Melanocyte of skin (primary cell): ENCODE results near the gene PWP1. TPM values are rescaled to one million over a fixed set of nuclear protein-coding genes. Genes with fewer than 3 reads are reported as not detected.

Experiments
- total RNA-seq, 2 donors: library from RNA; depleted of rRNA; stranded (reverse); fragments of >200 nt; gene quantifications; 2 replicates each; pipeline ENCODE4 v1.2.3, GENCODE V29; 2012

The PWP1 gene
- total RNA-seq: 10 to 100 TPM; 77.1 to 97.6 TPM

GRCh38 chr12:107685360-107686248, at the start of gene PWP1:
PWP1 (plus strand) TSS chr12:107685799; CDS start chr12:107685900, 101 bp downstream.

GRCh38 chr12:107760809-107761501, 75.4 kb downstream of the PWP1 start, which contains the start of gene PRDM4:
PRDM4 (minus strand) TSS chr12:107761137; CDS start chr12:107760515, 622 bp downstream.

Other genes with a start within 250 kb of the PWP1 start
- 10 to 100 TPM; 28.6 to 31.7 TPM for gene PRDM4, start 75.3 kb downstream of the PWP1 start, total RNA-seq
- not detected for gene ASCL4, start 88.9 kb downstream of the PWP1 start, total RNA-seq